PC-9 (cell line): Measurements from ENCODE around the gene POLD2. TPM values are rescaled to one million over a fixed set of nuclear protein-coding genes. Genes with fewer than 3 reads are reported as not detected.

Experiments
- BruUV-seq: library from RNA; stranded (reverse); fragments of 400-500 nt; replicated peaks from 2 replicates; lab custom pipeline; 2021; lab: Mats Ljungman, UMichigan
- CTCF ChIA-PET: fragments of 300-600 bp; sonication (Branson Sonifier 250); formaldehyde crosslinking; loops from one replicate; lab custom pipeline; 2022; ENCODE audit warnings: antibody characterized with exemption; lab: Charles Lee
- POLR2A ChIA-PET: fragments of 300-600 bp; sonication (Branson Sonifier 250); formaldehyde crosslinking; loops from one replicate; lab custom pipeline; 2022; ENCODE audit warnings: antibody characterized with exemption; ENCODE audit not compliant: unreplicated experiment; lab: Charles Lee
- DNase-seq, 2 experiments: peaks; one replicate each; pipeline versions ENCODE4 v3.0.0 to v3.0.0-alpha.2; 2015 to 2022; ENCODE audit warnings: mixed read lengths in 1 of 2
- H2AFZ ChIP-seq: fragments of 200-600 bp; sonication (generic); 2 replicates; pipeline ENCODE4 v1.8.1; 2017; ENCODE audit warnings: antibody characterized with exemption
- H3F3A ChIP-seq: fragments of 200-600 bp; sonication (generic); 2 replicates; pipeline ENCODE4 v1.8.1; 2017; ENCODE audit warnings: antibody characterized with exemption, mild to moderate bottlenecking, low read depth; ENCODE audit not compliant: insufficient read depth
- H3K27ac ChIP-seq: fragments of 200-600 bp; sonication (generic); 2 replicates; pipeline ENCODE4 v1.6.1; 2016; ENCODE audit warnings: mixed run types
- H3K27me3 ChIP-seq: fragments of 200-600 bp; sonication (generic); 2 replicates; pipeline ENCODE4 v1.6.1; 2016; ENCODE audit warnings: low read depth, mixed run types; ENCODE audit not compliant: insufficient read depth
- H3K36me3 ChIP-seq: fragments of 200-600 bp; sonication (generic); 2 replicates; pipeline ENCODE4 v1.6.1; 2016; ENCODE audit warnings: low read depth, mixed run types
- H3K4me1 ChIP-seq: fragments of 200-600 bp; sonication (generic); replicated peaks from 2 replicates; pipeline ENCODE4 v1.6.1; 2016; ENCODE audit warnings: mixed run types; ENCODE audit not compliant: insufficient read depth
- H3K4me2 ChIP-seq: fragments of 200-600 bp; sonication (generic); 2 replicates; pipeline ENCODE4 v1.6.1; 2017; ENCODE audit warnings: mixed run types
- H3K4me3 ChIP-seq: fragments of 200-600 bp; sonication (generic); 2 replicates; pipeline ENCODE4 v1.6.1; 2016; ENCODE audit warnings: mixed run types
- H3K79me2 ChIP-seq: fragments of 200-600 bp; sonication (generic); 2 replicates; pipeline ENCODE4 v1.6.1; 2017; ENCODE audit warnings: low read depth, mixed run types
- H3K9me2 ChIP-seq: fragments of 200-600 bp; sonication (generic); 2 replicates; pipeline ENCODE4 v1.8.1; 2017; ENCODE audit warnings: mild to moderate bottlenecking; ENCODE audit not compliant: insufficient read depth
- H3K9me3 ChIP-seq: fragments of 200-600 bp; sonication (generic); 2 replicates; pipeline ENCODE4 v1.8.1; 2016; ENCODE audit warnings: low read depth; ENCODE audit not compliant: insufficient read depth
- H4K20me1 ChIP-seq: fragments of 200-600 bp; sonication (generic); 2 replicates; pipeline ENCODE4 v1.8.1; 2017; ENCODE audit not compliant: insufficient read depth
- CTCF ChIP-seq: fragments of 200-600 bp; sonication (generic); conservative IDR thresholded peaks from 2 replicates; pipeline ENCODE4 v1.6.1; 2017; ENCODE audit warnings: mixed run types, antibody characterized with exemption, mild to moderate bottlenecking, moderate library complexity
- EZH2 ChIP-seq: fragments of 200-600 bp; sonication (generic); IDR thresholded peaks from 2 replicates; pipeline ENCODE4 v1.8.0; 2017; ENCODE audit warnings: antibody characterized with exemption, low read depth
- intact Hi-C: fragments of 100-400 bp; cut with micrococcal nuclease; formaldehyde crosslinking; loops from one replicate; pipeline ENCODE4 v1.10.0; 2022; ENCODE audit not compliant: unreplicated experiment
- total RNA-seq: library from RNA; stranded (reverse); gene quantifications from 2 replicates; pipeline ENCODE4 v1.2.3, GENCODE V29; 2021

Gene POLD2
- total RNA-seq, 1 experiment from 2014 or later: 249 TPM

- ChIA-PET POLR2A (interaction anchor here (0.6 kb wide), 1 partner anchor 97 kb away, joined by 8 read pairs; no protein-coding TSS in a partner anchor), CTCF (no interaction called here)
- Histone ChIP-seq H3K79me2 (no peaks in the 10 kb centered on the region), H4K20me1 (peaks cover 21% of the 10 kb centered on the region; the same call in 1 of the 2 replicates), H3K27me3 (no peaks in the 10 kb centered on the region), H3K36me3 (no peaks in the 10 kb centered on the region), H3K4me2 (no peak overlapping the region), H3K4me3 (no peak overlapping the region), H2AFZ (no peak overlapping the region), H3K4me1 (peaks cover 11% of the 10 kb centered on the region), H3K9me3 (no peaks in the 10 kb centered on the region), H3F3A (peaks cover 47% of the 10 kb centered on the region; the same call in 1 of the 2 replicates), H3K9me2 (no peaks in the 10 kb centered on the region), H3K27ac (no peak overlapping the region)
- intact Hi-C loops: no loop called here
- BruUV-seq: no TSS peak
- no peak for DNase-seq
- TF ChIP-seq CTCF (no peak), EZH2 (no peak)
Observed at GRCh38 chr7:44066494-44067063, 56.8 kb downstream of the POLD2 start.

GRCh38 chr7:44066111-44066460, 57.3 kb downstream of the POLD2 start:
- POLR2A ChIA-PET: no interaction called here
- no peak for DNase-seq
- CTCF ChIA-PET: no interaction called here

GRCh38 chr7:44065431-44066110, 57.8 kb downstream of the POLD2 start, which contains the start of gene PGAM2:
Gene PGAM2, minus strand, starts transcription at chr7:44065567. Its CDS starts 38 bp downstream, at chr7:44065529.
- Histone ChIP-seq H4K20me1 (peaks cover 23% of the 10 kb centered on the region; the same call in 1 of the 2 replicates), H3K27me3 (no peaks in the 10 kb centered on the region), H3F3A (peaks cover 47% of the 10 kb centered on the region), H3K36me3 (no peaks in the 10 kb centered on the region), H3K9me3 (no peaks in the 10 kb centered on the region), H3K79me2 (no peaks in the 10 kb centered on the region), H3K4me2 (no peak within 1 kb of the TSS), H3K27ac (no peak within 1 kb of the TSS), H3K9me2 (no peaks in the 10 kb centered on the region), H2AFZ (no peak within 1 kb of the TSS), H3K4me1 (peaks cover under 1% of the 10 kb centered on the region; the same call in 1 of the 2 replicates), H3K4me3 (no peak within 1 kb of the TSS)
- POLR2A ChIA-PET: no interaction called here
- no peak for DNase-seq
- TF ChIP-seq CTCF: no peak
- TF ChIP-seq EZH2: no peak
- BruUV-seq: no TSS peak
- intact Hi-C loops: no loop called here
- CTCF ChIA-PET: interaction anchor here (0.5 kb wide), 1 partner anchor 16 kb away, joined by 8 read pairs; no protein-coding TSS in a partner anchor

More at GRCh38 chr7:44066111-44066460, 57.3 kb downstream of the POLD2 start:
- Histone ChIP-seq H3K4me3 (no peak overlapping the region), H3K27me3 (no peaks in the 10 kb centered on the region), H3K9me2 (no peaks in the 10 kb centered on the region), H3K36me3 (no peaks in the 10 kb centered on the region), H3K79me2 (no peaks in the 10 kb centered on the region), H3K4me1 (peaks cover 6% of the 10 kb centered on the region), H3F3A (peaks cover 45% of the 10 kb centered on the region; the same call in 1 of the 2 replicates), H3K4me2 (no peak overlapping the region), H3K27ac (no peak overlapping the region), H3K9me3 (no peaks in the 10 kb centered on the region), H4K20me1 (peaks cover 23% of the 10 kb centered on the region; the same call in 1 of the 2 replicates), H2AFZ (no peak overlapping the region)
- BruUV-seq: no TSS peak
- intact Hi-C loops: no loop called here
- TF ChIP-seq EZH2: no peak
- TF ChIP-seq CTCF: no peak
